ENCODE data around the gene TBXAS1. TPM values are rescaled to one million over a fixed set of nuclear protein-coding genes. Genes with fewer than 3 reads are reported as not detected.

Gene TBXAS1
- total and polyA plus RNA-seq, 2 experiments from 2014 or later, result 1.3 TPM; not detected in 1

DNA sequence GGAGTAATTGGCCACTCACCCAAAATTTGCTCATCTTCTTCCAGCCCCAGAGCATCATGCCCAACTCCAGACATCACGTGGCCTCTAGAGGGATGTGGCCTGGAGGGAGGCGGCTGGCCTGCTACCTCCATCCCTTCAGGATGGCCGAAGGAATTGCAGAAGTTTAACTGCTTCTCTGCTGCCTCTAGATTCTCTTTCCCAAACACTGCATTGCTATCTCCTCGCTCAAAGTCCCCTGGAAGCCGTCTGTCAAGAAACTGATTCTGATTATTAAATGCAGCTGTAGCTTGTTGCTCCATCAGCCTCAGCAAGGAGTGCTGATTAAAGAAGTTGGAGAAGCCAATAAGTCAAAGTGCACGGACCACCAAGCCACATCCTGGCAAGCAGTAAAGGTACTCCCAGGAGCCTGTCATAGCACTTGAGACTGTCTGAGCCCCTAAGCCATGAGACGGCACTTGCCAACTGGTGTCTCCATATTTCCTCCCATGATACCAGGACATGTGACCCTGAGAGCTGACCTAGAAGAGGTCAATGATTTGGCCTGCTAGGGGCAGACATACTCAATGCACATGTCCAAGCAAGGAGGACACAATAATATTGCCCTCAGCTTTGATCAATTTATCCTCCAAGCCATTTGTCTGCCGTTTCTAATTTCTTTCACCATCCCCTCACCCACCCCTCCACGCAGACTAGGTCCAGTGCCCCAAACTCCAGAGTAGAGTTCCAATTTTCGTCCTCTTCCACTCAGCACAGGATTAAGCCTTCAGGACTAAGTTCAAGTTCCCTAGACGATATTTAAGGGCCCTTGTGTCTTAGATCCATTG is 84.2 kb downstream of the TBXAS1 start (continued):
- TF ChIP-seq NANOG (IDR thresholded peaks at IDR 0.05; ENCODE audit: borderline replicate concordance), result no peak

DNA sequence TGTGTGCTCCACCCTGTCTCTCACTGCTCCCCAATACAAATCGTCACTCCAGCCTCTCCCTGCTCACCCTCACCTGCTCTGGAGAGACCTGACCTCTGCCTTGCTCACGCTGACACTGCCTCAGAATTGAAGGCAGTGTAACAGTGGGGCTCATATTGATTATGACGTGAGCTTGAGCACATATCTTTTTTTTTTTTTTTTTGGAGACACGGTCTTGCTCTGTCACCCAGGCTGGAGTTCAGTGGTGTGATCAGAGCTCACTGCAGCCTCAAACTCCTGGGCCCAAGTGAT is 84.7 kb downstream of the TBXAS1 start:
- H4K20me1 ChIP-seq (replicated peaks; ENCODE audit: insufficient read depth), result no peaks in the 10 kb centered on the region
- H3K4me3 ChIP-seq, result no peak overlapping the region
- H3K4me3 Mint-ChIP-seq, result no peak overlapping the region
- H3F3A ChIP-seq (replicated peaks; ENCODE audit: low read depth), result no peaks in the 10 kb centered on the region
- H3K27me3 ChIP-seq (ENCODE audit: insufficient read depth), result no peaks in the 10 kb centered on the region
- no peak overlapping the region for H3K4me2 ChIP-seq
- H3K36me3 ChIP-seq (ENCODE audit: insufficient read depth), result no peaks in the 10 kb centered on the region
- no peak overlapping the region for H2AFZ ChIP-seq
- H3K79me2 ChIP-seq (replicated peaks; ENCODE audit: insufficient read depth), result no peaks in the 10 kb centered on the region
- H3K9me3 Mint-ChIP-seq, result no peaks in the 10 kb centered on the region
- TF ChIP-seq NANOG (IDR thresholded peaks at IDR 0.05; ENCODE audit: borderline replicate concordance), result no peak
- no peak for TF ChIP-seq POLR2AphosphoS5 (IDR thresholded peaks at IDR 0.05; ENCODE audit: low read depth)
- no peak for TF ChIP-seq STAT1 (IDR thresholded peaks at IDR 0.05; ENCODE audit: unreplicated experiment)
- TF ChIP-seq, protein P1, sequence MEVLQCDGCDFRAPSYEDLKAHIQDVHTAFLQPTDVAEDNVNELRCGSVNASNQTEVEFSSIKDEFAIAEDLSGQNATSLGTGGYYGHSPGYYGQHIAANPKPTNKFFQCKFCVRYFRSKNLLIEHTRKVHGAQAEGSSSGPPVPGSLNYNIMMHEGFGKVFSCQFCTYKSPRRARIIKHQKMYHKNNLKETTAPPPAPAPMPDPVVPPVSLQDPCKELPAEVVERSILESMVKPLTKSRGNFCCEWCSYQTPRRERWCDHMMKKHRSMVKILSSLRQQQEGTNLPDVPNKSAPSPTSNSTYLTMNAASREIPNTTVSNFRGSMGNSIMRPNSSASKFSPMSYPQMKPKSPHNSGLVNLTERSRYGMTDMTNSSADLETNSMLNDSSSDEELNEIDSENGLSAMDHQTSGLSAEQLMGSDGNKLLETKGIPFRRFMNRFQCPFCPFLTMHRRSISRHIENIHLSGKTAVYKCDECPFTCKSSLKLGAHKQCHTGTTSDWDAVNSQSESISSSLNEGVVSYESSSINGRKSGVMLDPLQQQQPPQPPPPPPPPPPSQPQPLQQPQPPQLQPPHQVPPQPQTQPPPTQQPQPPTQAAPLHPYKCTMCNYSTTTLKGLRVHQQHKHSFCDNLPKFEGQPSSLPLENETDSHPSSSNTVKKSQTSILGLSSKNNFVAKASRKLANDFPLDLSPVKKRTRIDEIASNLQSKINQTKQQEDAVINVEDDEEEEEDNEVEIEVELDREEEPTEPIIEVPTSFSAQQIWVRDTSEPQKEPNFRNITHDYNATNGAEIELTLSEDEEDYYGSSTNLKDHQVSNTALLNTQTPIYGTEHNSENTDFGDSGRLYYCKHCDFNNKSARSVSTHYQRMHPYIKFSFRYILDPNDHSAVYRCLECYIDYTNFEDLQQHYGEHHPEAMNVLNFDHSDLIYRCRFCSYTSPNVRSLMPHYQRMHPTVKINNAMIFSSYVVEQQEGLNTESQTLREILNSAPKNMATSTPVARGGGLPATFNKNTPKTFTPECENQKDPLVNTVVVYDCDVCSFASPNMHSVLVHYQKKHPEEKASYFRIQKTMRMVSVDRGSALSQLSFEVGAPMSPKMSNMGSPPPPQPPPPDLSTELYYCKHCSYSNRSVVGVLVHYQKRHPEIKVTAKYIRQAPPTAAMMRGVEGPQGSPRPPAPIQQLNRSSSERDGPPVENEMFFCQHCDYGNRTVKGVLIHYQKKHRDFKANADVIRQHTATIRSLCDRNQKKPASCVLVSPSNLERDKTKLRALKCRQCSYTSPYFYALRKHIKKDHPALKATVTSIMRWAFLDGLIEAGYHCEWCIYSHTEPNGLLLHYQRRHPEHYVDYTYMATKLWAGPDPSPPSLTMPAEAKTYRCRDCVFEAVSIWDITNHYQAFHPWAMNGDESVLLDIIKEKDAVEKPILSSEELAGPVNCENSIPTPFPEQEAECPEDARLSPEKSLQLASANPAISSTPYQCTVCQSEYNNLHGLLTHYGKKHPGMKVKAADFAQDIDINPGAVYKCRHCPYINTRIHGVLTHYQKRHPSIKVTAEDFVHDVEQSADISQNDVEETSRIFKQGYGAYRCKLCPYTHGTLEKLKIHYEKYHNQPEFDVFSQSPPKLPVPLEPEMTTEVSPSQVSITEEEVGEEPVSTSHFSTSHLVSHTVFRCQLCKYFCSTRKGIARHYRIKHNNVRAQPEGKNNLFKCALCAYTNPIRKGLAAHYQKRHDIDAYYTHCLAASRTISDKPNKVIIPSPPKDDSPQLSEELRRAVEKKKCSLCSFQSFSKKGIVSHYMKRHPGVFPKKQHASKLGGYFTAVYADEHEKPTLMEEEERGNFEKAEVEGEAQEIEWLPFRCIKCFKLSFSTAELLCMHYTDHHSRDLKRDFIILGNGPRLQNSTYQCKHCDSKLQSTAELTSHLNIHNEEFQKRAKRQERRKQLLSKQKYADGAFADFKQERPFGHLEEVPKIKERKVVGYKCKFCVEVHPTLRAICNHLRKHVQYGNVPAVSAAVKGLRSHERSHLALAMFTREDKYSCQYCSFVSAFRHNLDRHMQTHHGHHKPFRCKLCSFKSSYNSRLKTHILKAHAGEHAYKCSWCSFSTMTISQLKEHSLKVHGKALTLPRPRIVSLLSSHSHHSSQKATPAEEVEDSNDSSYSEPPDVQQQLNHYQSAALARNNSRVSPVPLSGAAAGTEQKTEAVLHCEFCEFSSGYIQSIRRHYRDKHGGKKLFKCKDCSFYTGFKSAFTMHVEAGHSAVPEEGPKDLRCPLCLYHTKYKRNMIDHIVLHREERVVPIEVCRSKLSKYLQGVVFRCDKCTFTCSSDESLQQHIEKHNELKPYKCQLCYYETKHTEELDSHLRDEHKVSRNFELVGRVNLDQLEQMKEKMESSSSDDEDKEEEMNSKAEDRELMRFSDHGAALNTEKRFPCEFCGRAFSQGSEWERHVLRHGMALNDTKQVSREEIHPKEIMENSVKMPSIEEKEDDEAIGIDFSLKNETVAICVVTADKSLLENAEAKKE (CRISPR knock-in tag; IDR thresholded peaks at IDR 0.05), result no peak
- no peak for TF ChIP-seq CREB1 (CRISPR knock-in tag; IDR thresholded peaks at IDR 0.05; ENCODE audit: low read depth)
- no peak for TF ChIP-seq ZNF114 (CRISPR knock-in tag; IDR thresholded peaks at IDR 0.05)
- TF ChIP-seq, protein P2, sequence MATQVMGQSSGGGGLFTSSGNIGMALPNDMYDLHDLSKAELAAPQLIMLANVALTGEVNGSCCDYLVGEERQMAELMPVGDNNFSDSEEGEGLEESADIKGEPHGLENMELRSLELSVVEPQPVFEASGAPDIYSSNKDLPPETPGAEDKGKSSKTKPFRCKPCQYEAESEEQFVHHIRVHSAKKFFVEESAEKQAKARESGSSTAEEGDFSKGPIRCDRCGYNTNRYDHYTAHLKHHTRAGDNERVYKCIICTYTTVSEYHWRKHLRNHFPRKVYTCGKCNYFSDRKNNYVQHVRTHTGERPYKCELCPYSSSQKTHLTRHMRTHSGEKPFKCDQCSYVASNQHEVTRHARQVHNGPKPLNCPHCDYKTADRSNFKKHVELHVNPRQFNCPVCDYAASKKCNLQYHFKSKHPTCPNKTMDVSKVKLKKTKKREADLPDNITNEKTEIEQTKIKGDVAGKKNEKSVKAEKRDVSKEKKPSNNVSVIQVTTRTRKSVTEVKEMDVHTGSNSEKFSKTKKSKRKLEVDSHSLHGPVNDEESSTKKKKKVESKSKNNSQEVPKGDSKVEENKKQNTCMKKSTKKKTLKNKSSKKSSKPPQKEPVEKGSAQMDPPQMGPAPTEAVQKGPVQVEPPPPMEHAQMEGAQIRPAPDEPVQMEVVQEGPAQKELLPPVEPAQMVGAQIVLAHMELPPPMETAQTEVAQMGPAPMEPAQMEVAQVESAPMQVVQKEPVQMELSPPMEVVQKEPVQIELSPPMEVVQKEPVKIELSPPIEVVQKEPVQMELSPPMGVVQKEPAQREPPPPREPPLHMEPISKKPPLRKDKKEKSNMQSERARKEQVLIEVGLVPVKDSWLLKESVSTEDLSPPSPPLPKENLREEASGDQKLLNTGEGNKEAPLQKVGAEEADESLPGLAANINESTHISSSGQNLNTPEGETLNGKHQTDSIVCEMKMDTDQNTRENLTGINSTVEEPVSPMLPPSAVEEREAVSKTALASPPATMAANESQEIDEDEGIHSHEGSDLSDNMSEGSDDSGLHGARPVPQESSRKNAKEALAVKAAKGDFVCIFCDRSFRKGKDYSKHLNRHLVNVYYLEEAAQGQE (IDR thresholded peaks at IDR 0.05; ENCODE audit: unreplicated experiment), result no peak
- TF ChIP-seq JUNB (IDR thresholded peaks at IDR 0.05; ENCODE audit: unreplicated experiment), result no peak
- TF ChIP-seq, protein P3, sequence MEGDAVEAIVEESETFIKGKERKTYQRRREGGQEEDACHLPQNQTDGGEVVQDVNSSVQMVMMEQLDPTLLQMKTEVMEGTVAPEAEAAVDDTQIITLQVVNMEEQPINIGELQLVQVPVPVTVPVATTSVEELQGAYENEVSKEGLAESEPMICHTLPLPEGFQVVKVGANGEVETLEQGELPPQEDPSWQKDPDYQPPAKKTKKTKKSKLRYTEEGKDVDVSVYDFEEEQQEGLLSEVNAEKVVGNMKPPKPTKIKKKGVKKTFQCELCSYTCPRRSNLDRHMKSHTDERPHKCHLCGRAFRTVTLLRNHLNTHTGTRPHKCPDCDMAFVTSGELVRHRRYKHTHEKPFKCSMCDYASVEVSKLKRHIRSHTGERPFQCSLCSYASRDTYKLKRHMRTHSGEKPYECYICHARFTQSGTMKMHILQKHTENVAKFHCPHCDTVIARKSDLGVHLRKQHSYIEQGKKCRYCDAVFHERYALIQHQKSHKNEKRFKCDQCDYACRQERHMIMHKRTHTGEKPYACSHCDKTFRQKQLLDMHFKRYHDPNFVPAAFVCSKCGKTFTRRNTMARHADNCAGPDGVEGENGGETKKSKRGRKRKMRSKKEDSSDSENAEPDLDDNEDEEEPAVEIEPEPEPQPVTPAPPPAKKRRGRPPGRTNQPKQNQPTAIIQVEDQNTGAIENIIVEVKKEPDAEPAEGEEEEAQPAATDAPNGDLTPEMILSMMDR (conservative IDR thresholded peaks at IDR 0.05; ENCODE audit: low read depth in 2 of 2), result no peak
- no peak for TF ChIP-seq EZH2 (IDR thresholded peaks at IDR 0.05; ENCODE audit: low read depth, unreplicated experiment)
- no peak for TF ChIP-seq ZNF331 (CRISPR knock-in tag; IDR thresholded peaks at IDR 0.05; ENCODE audit: low read depth)
- TF ChIP-seq EZH2phosphoT487 (IDR thresholded peaks at IDR 0.05; ENCODE audit: unreplicated experiment), result no peak
- TF ChIP-seq, protein P4, sequence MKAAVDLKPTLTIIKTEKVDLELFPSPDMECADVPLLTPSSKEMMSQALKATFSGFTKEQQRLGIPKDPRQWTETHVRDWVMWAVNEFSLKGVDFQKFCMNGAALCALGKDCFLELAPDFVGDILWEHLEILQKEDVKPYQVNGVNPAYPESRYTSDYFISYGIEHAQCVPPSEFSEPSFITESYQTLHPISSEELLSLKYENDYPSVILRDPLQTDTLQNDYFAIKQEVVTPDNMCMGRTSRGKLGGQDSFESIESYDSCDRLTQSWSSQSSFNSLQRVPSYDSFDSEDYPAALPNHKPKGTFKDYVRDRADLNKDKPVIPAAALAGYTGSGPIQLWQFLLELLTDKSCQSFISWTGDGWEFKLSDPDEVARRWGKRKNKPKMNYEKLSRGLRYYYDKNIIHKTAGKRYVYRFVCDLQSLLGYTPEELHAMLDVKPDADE (IDR thresholded peaks at IDR 0.05), result no peak
- no peaks in the 10 kb centered on the region for H3K4me1 ChIP-seq (ENCODE audit: insufficient read depth)
- ATAC-seq (no peak), DNase-seq (ENCODE audit: low spot score) (no peak)
- H3K27ac Mint-ChIP-seq, result no peak overlapping the region
- no peaks in the 10 kb centered on the region for H3K36me3 Mint-ChIP-seq (ENCODE audit: low read depth)
- peaks cover 5% of the 10 kb centered on the region; the same call in 1 of the 2 replicates for H3K9me2 ChIP-seq (ENCODE audit: insufficient read depth)
- peaks cover 2% of the 10 kb centered on the region for H3K27me3 Mint-ChIP-seq (ENCODE audit: insufficient read depth, low read depth, poor library complexity)
- H3K27ac ChIP-seq (ENCODE audit: low read depth), result no peak overlapping the region
- 0 out of 3 replicates have a peak, but pooled peaks cover 2% of the 10 kb centered on the region for H3K4me1 Mint-ChIP-seq
